Activated naive CD8-positive, alpha-beta T cell treated with anti-CD3 and anti-CD28 coated beads, Interleukin-2, amount 10 ng/mL, durations not matched to agents 7 days and 5 days (primary cell): ENCODE data around the gene CDK11A. TPM values are rescaled to one million over a fixed set of nuclear protein-coding genes. Genes with fewer than 3 reads are reported as not detected.
"Not testable (repeated sequence)": the region's sequence is repeated elsewhere in the genome, so short reads cannot be mapped to it uniquely, and the experiment has no call there.

Source experiments
- ATAC-seq: fragments of 150-1000 bp; cut with Tn5 transposase; one replicate; pipeline ENCODE4 v1.10.0; 2021; ENCODE audit warnings: low read depth, moderate library complexity
- POLR2A ChIA-PET: fragments of 350-600 bp; sonication (Branson Sonifier 250); formaldehyde crosslinking; loops from one replicate; lab custom pipeline; 2021; ENCODE audit warnings: antibody characterized with exemption; lab: Charles Lee
- DNase-seq: peaks from one replicate; pipeline ENCODE4 v3.0.0; 2021
- H3K27ac Mint-ChIP-seq: one replicate; pipeline ENCODE4 v1.8.0; 2022; ENCODE audit warnings: mild to moderate bottlenecking, mixed read lengths
- H3K27me3 Mint-ChIP-seq: one replicate; pipeline ENCODE4 v1.8.0; 2022; ENCODE audit warnings: mild to moderate bottlenecking, moderate library complexity, mixed read lengths
- H3K36me3 Mint-ChIP-seq: one replicate; pipeline ENCODE4 v1.8.0; 2021; ENCODE audit warnings: mild to moderate bottlenecking, mixed read lengths
- H3K4me1 Mint-ChIP-seq: one replicate; pipeline ENCODE4 v1.8.0; 2021; ENCODE audit warnings: mixed read lengths
- H3K4me3 Mint-ChIP-seq: one replicate; pipeline ENCODE4 v1.8.0; 2022; ENCODE audit warnings: mild to moderate bottlenecking, moderate library complexity, mixed read lengths
- H3K9me3 Mint-ChIP-seq: one replicate; pipeline ENCODE4 v1.8.0; 2021; ENCODE audit warnings: mixed read lengths
- total RNA-seq, 2 experiments: library from RNA; stranded (reverse); gene quantifications; one replicate each; pipeline ENCODE4 v1.2.3, GENCODE V29; 2021

Gene CDK11A
- total RNA-seq, 2 experiments from 2014 or later, result 104 to 106 TPM

- Mint-ChIP-seq H3K27me3 (no peaks in the 10 kb centered on the region), H3K4me1 (no peaks in the 10 kb centered on the region), H3K9me3 (no peaks in the 10 kb centered on the region), H3K27ac (no peak overlapping the region), H3K4me3 (no peak overlapping the region), H3K36me3 (peaks cover 9% of the 10 kb centered on the region)
- DNase-seq (no peak), ATAC-seq (no peak)
- POLR2A ChIA-PET, result no interaction called here
Measured at GRCh38 chr1:1758692-1759455, 34.7 kb upstream of the CDK11A start.

- ATAC-seq (no peak), DNase-seq (no peak)
- Mint-ChIP-seq H3K36me3 (peaks cover 9% of the 10 kb centered on the region), H3K27ac (no peak overlapping the region), H3K4me1 (no peaks in the 10 kb centered on the region), H3K4me3 (no peak overlapping the region), H3K27me3 (no peaks in the 10 kb centered on the region), H3K9me3 (no peaks in the 10 kb centered on the region)
- POLR2A ChIA-PET, result no interaction called here
Measured at GRCh38 chr1:1758059-1758621, 34.0 kb upstream of the CDK11A start.

- H3K27me3 Mint-ChIP-seq, result no peaks in the 10 kb centered on the region
- H3K36me3 Mint-ChIP-seq, result peaks cover 9% of the 10 kb centered on the region
- no peaks in the 10 kb centered on the region for H3K9me3 Mint-ChIP-seq
- no peak overlapping the region for H3K27ac Mint-ChIP-seq
- DNase-seq (no peak), ATAC-seq (no peak)
- no peaks in the 10 kb centered on the region for H3K4me1 Mint-ChIP-seq
- POLR2A ChIA-PET, result no interaction called here
- no peak overlapping the region for H3K4me3 Mint-ChIP-seq
Measured at GRCh38 chr1:1757422-1758058, 33.4 kb upstream of the CDK11A start.

GRCh38 chr1:1756661-1757421 lies 32.7 kb upstream of the CDK11A start:
- H3K36me3 Mint-ChIP-seq, result peaks cover 9% of the 10 kb centered on the region
- no peak overlapping the region for H3K4me3 Mint-ChIP-seq
- H3K4me1 Mint-ChIP-seq, result no peaks in the 10 kb centered on the region
- DNase-seq, result no peak
- ATAC-seq, result no peak
- no peak overlapping the region for H3K27ac Mint-ChIP-seq
- H3K9me3 Mint-ChIP-seq, result no peaks in the 10 kb centered on the region
- POLR2A ChIA-PET, result no interaction called here
- H3K27me3 Mint-ChIP-seq, result no peaks in the 10 kb centered on the region

GRCh38 chr1:1755852-1756251 lies 31.7 kb upstream of the CDK11A start:
- ATAC-seq (no peak), DNase-seq (no peak)
- Mint-ChIP-seq H3K4me3 (no peak overlapping the region), H3K36me3 (peaks cover 2% of the 10 kb centered on the region), H3K27me3 (no peaks in the 10 kb centered on the region), H3K4me1 (no peaks in the 10 kb centered on the region), H3K9me3 (no peaks in the 10 kb centered on the region), H3K27ac (no peak overlapping the region)
- POLR2A ChIA-PET, result interaction anchor here (1.4 kb wide), 1 partner anchor 21 kb away, joined by 4 read pairs; no protein-coding TSS in a partner anchor

GRCh38 chr1:1755426-1755825 lies 31.3 kb upstream of the CDK11A start:
- Mint-ChIP-seq H3K36me3 (peaks cover 2% of the 10 kb centered on the region), H3K27ac (no peak overlapping the region), H3K27me3 (no peaks in the 10 kb centered on the region), H3K4me3 (no peak overlapping the region), H3K9me3 (no peaks in the 10 kb centered on the region), H3K4me1 (no peaks in the 10 kb centered on the region)
- no peak for ATAC-seq
- POLR2A ChIA-PET, result interaction anchor here (1.4 kb wide), 1 partner anchor 22 kb away, joined by 4 read pairs; no protein-coding TSS in a partner anchor
- DNase-seq, result no peak

- no peak overlapping the region for H3K4me3 Mint-ChIP-seq
- peaks cover 1% of the 10 kb centered on the region for H3K4me1 Mint-ChIP-seq
- no peaks in the 10 kb centered on the region for H3K9me3 Mint-ChIP-seq
- POLR2A ChIA-PET, result no interaction called here
- no peak for DNase-seq
- no peak for ATAC-seq
- H3K27me3 Mint-ChIP-seq, result no peaks in the 10 kb centered on the region
- peaks cover 2% of the 10 kb centered on the region for H3K36me3 Mint-ChIP-seq
- H3K27ac Mint-ChIP-seq, result no peak overlapping the region
Measured at GRCh38 chr1:1754051-1754815, 30.1 kb upstream of the CDK11A start.

- POLR2A ChIA-PET, result no interaction called here
- peaks cover 2% of the 10 kb centered on the region for H3K36me3 Mint-ChIP-seq
- H3K27me3 Mint-ChIP-seq, result no peaks in the 10 kb centered on the region
- peaks cover 1% of the 10 kb centered on the region for H3K4me1 Mint-ChIP-seq
- no peak for DNase-seq
- H3K4me3 Mint-ChIP-seq, result no peak overlapping the region
- ATAC-seq, result no peak
- no peak overlapping the region for H3K27ac Mint-ChIP-seq
- no peaks in the 10 kb centered on the region for H3K9me3 Mint-ChIP-seq
Measured at GRCh38 chr1:1753607-1754005, 29.4 kb upstream of the CDK11A start.

- H3K27ac Mint-ChIP-seq, result no peak overlapping the region
- H3K27me3 Mint-ChIP-seq, result no peaks in the 10 kb centered on the region
- peaks cover 1% of the 10 kb centered on the region for H3K4me1 Mint-ChIP-seq
- no peak overlapping the region for H3K4me3 Mint-ChIP-seq
- DNase-seq, result no peak
- no peak for ATAC-seq
- H3K36me3 Mint-ChIP-seq, result peaks cover 2% of the 10 kb centered on the region
- POLR2A ChIA-PET, result no interaction called here
- no peaks in the 10 kb centered on the region for H3K9me3 Mint-ChIP-seq
Measured at GRCh38 chr1:1752636-1753606, 28.8 kb upstream of the CDK11A start.

- peaks cover 1% of the 10 kb centered on the region for H3K4me1 Mint-ChIP-seq
- H3K27me3 Mint-ChIP-seq, result no peaks in the 10 kb centered on the region
- DNase-seq (no peak), ATAC-seq (no peak)
- no peak overlapping the region for H3K4me3 Mint-ChIP-seq
- POLR2A ChIA-PET, result no interaction called here
- H3K36me3 Mint-ChIP-seq, result peaks cover 2% of the 10 kb centered on the region
- no peaks in the 10 kb centered on the region for H3K9me3 Mint-ChIP-seq
- H3K27ac Mint-ChIP-seq, result no peak overlapping the region
Measured at GRCh38 chr1:1752190-1752589, 28.0 kb upstream of the CDK11A start.

- H3K27me3 Mint-ChIP-seq, H3K27ac Mint-ChIP-seq, POLR2A ChIA-PET, H3K4me1 Mint-ChIP-seq, DNase-seq, H3K9me3 Mint-ChIP-seq, H3K36me3 Mint-ChIP-seq, H3K4me3 Mint-ChIP-seq, ATAC-seq: not testable (repeated sequence)
Measured at GRCh38 chr1:1749941-1750340, 25.8 kb upstream of the CDK11A start.

- Mint-ChIP-seq H3K4me3 (no peak overlapping the region), H3K27ac (no peak overlapping the region)
Measured at GRCh38 chr1:1748686-1749321, 24.6 kb upstream of the CDK11A start.

More at GRCh38 chr1:1748686-1749321, 24.6 kb upstream of the CDK11A start:
- Mint-ChIP-seq H3K9me3 (no peaks in the 10 kb centered on the region), H3K27me3 (no peaks in the 10 kb centered on the region), H3K4me1 (peaks cover 1% of the 10 kb centered on the region), H3K36me3 (no peaks in the 10 kb centered on the region)
- ATAC-seq (no peak), DNase-seq (no peak)
- POLR2A ChIA-PET, result no interaction called here
